ENCODE measurements around the gene SCIN.
A peak's percentile ranks its signal among the peaks of the same experiment; 100 is the strongest.
"Not testable (repeated sequence)": the region's sequence is repeated elsewhere in the genome, so short reads cannot be mapped to it uniquely, and the experiment has no call there.

SCIN gene

DNA sequence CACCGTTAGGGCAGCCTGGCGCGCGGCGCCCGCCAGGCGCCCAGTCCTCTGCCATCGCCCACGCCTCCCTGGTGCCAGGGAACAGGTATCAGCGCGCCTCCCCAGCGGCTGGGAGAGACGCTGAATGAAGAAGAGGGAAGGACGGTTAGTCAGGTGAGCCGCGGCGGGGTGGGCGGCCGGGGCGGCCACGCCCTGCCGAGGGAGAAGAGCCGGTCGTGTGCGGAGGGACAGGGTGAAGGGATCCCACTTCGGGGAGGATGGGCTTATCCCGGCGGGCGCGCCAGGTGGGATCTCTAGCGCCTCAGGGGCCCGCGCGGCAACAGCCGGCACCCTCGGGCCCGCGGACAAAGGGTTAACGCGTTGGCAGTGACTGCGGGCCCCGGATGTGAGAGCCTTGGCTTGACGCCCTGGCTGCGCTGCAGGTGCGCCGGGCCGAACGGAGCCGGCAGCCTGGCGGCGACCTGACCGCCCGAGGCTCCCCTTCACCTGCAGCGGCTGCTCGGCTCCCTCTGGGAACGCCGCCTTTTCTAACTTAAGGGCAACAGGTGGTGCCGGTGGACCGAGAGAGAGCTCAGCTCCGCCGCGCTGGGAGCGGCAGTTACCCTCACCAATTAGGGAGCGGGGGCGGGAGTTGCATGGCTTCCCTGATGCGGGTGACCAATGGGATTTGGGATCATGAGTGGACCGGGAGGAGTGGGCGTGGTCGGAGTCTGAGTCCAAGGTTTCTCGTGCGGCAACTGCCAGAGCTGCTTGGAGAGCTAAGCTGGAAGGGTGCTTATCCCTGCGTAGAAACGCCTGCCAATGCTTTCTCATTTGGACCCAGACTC is 116.6 kb downstream of the SCIN start, which contains the start of gene ARL4A:
Gene ARL4A (plus strand): TSS at position 743 of the 827 bp plus-strand sequence. CDS start 622 bp downstream, outside the sequence.
- Mint-ChIP-seq H3K27me3 (no peaks in the 10 kb centered on the region), H3K4me3 (peak within 1 kb of the TSS; percentile 95), H3K27ac (peak within 1 kb of the TSS; percentile 97)

DNA sequence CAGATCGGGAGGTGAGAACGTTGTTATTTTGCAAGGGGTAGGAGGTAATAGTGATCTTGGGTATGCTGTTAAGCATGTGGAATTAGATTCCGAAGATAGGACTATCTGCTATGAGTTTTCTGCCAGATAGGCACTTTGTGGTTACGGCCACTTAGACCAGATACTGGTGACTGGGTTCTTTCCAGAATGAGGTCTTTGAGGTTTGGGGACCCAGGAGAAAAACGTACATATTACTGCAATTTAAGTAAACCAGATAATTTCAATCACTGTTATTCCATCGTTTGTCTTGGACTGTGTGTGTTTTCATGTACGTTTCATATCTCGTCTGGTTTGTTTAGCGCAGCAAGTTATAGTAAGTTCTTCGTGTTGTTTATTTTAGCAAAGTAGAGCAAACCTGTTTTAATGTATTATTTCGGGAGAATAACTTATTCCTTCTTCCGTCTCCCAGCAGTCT is 117.2 kb downstream of the SCIN start:
- peaks cover 39% of the 10 kb centered on the region for H3K4me1 Mint-ChIP-seq (ENCODE audit: low read depth)
- intact Hi-C loops (cut with micrococcal nuclease), result loop anchor here (5.0 to 10.0 kb wide), 5 partner anchors 50 to 575 kb away; no protein-coding TSS in a partner anchor
- no peaks in the 10 kb centered on the region for H3K9me3 Mint-ChIP-seq
- H3K36me3 Mint-ChIP-seq (ENCODE audit: low read depth), result peaks cover 13% of the 10 kb centered on the region
- H3K4me3 Mint-ChIP-seq, result peak overlapping the region; percentile 95
- no peaks in the 10 kb centered on the region for H3K27me3 Mint-ChIP-seq
- H3K27ac Mint-ChIP-seq, result peak overlapping the region; percentile 97

More for the DNA sequence above, 116.6 kb downstream of the SCIN start, which contains the start of gene ARL4A:
- peaks cover 13% of the 10 kb centered on the region for H3K36me3 Mint-ChIP-seq (ENCODE audit: low read depth)
- peaks cover 43% of the 10 kb centered on the region for H3K4me1 Mint-ChIP-seq (ENCODE audit: low read depth)
- no peaks in the 10 kb centered on the region for H3K9me3 Mint-ChIP-seq
- intact Hi-C loops (cut with micrococcal nuclease), result loop anchor here (1.0 to 10.0 kb wide), 6 partner anchors 16 to 575 kb away; no protein-coding TSS in a partner anchor

DNA sequence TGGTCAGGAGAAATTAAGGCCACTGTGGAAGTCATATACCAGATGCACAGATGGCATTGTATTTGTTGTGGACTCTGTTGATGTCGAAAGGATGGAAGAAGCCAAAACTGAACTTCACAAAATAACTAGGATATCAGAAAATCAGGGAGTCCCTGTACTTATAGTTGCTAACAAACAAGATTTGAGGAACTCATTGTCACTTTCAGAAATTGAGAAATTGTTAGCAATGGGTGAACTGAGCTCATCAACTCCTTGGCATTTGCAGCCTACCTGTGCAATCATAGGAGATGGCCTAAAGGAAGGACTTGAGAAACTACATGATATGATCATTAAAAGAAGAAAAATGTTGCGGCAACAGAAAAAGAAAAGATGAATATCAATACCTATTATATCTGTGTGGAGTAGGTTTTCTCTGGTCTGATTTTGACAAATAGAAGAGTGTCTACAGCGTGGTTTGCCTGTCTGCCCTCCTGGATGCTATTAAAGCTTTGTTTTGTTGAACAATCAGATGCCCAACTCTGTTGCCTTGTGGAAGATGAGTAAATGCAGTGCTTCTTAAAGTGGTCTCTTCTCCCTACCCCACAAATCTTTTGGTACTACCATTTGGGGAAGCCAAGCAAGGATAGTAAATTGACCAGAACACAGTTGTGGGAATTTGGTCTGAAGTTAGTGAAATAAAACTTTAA is 118.1 kb downstream of the SCIN start:
- not testable (repeated sequence) for H3K27me3 Mint-ChIP-seq, H3K27ac Mint-ChIP-seq, H3K4me3 Mint-ChIP-seq, H3K9me3 Mint-ChIP-seq
- intact Hi-C loops (cut with micrococcal nuclease), result loop anchor here (5.0 to 10.0 kb wide), 5 partner anchors 51 to 574 kb away; no protein-coding TSS in a partner anchor
- Mint-ChIP-seq H3K4me1 (ENCODE audit: low read depth) (peaks cover 43% of the 10 kb centered on the region), H3K36me3 (ENCODE audit: low read depth) (peaks cover 13% of the 10 kb centered on the region)

DNA sequence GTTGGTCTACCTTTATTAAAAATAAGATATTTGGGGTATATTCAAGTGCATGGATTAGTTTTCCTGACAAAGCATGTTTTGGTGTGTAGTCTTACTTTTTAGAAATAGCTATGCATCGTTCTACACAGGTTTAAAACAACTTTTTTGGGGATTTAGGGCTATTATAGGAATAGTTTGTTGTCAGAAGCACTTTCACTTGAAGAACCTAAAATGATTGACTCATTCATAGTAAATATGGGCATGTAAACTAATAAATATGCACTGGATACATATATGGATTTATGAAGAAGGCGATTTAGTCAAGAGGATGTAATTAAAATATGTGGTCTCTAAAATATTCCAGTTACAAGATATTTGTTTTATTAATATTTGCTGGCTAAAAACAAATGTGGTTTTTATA is 118.9 kb downstream of the SCIN start:
- Mint-ChIP-seq H3K4me1 (ENCODE audit: low read depth) (peaks cover 43% of the 10 kb centered on the region), H3K36me3 (ENCODE audit: low read depth) (peaks cover 13% of the 10 kb centered on the region), H3K9me3 (no peaks in the 10 kb centered on the region), H3K27me3 (no peaks in the 10 kb centered on the region), H3K27ac (no peak overlapping the region), H3K4me3 (no peak overlapping the region)
- intact Hi-C loops (cut with micrococcal nuclease), result loop anchor here (5.0 to 10.0 kb wide), 5 partner anchors 52 to 573 kb away; no protein-coding TSS in a partner anchor

DNA sequence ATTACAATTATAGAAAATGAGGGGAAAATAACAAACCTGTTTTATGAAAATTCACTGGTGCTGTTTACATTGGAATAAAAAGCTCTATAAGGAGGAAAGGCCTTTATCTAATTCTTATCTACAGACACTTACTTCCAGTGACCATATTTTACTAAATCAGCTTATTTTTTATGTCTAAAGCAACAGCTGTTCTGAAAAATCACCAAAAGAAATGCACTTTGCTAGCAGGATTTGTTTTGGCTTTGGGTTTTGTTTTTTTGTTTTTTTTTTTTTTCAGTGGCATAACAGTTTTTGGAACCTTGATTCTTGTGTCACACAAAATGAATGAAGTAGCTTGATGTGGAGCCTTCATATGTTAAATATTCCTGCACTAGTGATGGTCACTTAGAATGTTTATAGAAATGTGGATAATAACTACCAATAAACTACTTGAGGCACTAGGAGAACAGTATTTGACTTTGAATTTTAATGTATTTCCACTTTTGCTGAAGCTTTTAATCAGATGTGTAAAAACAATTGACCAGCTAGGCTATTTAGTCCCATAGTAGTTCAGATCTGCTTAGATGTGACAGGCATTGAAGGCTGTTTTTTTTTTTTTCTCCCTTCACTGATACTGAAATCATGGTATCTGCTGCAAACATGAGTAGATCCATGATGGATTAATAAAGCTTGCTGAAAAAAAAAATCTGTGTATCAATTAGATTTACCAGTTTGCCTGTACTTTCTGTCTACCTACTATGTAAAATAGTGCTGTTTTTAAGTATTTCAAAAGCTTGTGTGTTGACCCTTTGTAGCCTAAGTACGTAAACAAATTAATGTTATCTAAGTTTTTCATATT is 119.7 kb downstream of the SCIN start:
- Mint-ChIP-seq H3K27me3 (no peaks in the 10 kb centered on the region), H3K9me3 (no peaks in the 10 kb centered on the region), H3K36me3 (ENCODE audit: low read depth) (peaks cover 13% of the 10 kb centered on the region), H3K4me3 (no peak overlapping the region), H3K27ac (no peak overlapping the region), H3K4me1 (ENCODE audit: low read depth) (peaks cover 43% of the 10 kb centered on the region)
- intact Hi-C loops (cut with micrococcal nuclease), result no loop called here

GRCh38 chr7:12691388-12691787 is 120.9 kb downstream of the SCIN start:
- H3K4me1 Mint-ChIP-seq (ENCODE audit: low read depth), result peaks cover 36% of the 10 kb centered on the region

DNA sequence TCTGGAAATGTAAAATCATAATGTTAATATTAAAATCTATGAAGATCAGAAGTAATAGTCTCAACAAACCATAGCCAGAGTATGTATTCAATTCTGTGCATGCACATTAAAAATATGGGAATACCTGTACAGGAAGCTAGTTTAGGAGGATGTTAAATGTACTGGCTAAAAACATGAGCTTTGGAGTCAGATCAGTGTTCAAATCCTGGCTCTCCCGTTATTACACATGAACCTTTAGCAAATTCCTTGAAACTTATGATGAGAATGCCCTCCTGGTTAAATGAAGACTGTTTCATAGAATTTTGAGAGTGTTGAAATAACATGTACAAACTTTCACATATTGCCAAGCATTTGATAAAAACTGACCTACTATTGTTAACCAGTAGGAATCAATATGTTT is 121.5 kb downstream of the SCIN start:
- H3K27ac Mint-ChIP-seq, result no peak overlapping the region
- H3K4me3 Mint-ChIP-seq, result no peak overlapping the region
- intact Hi-C loops (cut with micrococcal nuclease), result no loop called here

More at GRCh38 chr7:12691388-12691787, 120.9 kb downstream of the SCIN start:
- H3K4me3 Mint-ChIP-seq; H3K27ac Mint-ChIP-seq; intact Hi-C loops (cut with micrococcal nuclease); H3K9me3 Mint-ChIP-seq; H3K27me3 Mint-ChIP-seq: not testable (repeated sequence)
- H3K36me3 Mint-ChIP-seq (ENCODE audit: low read depth), result peaks cover 13% of the 10 kb centered on the region

DNA sequence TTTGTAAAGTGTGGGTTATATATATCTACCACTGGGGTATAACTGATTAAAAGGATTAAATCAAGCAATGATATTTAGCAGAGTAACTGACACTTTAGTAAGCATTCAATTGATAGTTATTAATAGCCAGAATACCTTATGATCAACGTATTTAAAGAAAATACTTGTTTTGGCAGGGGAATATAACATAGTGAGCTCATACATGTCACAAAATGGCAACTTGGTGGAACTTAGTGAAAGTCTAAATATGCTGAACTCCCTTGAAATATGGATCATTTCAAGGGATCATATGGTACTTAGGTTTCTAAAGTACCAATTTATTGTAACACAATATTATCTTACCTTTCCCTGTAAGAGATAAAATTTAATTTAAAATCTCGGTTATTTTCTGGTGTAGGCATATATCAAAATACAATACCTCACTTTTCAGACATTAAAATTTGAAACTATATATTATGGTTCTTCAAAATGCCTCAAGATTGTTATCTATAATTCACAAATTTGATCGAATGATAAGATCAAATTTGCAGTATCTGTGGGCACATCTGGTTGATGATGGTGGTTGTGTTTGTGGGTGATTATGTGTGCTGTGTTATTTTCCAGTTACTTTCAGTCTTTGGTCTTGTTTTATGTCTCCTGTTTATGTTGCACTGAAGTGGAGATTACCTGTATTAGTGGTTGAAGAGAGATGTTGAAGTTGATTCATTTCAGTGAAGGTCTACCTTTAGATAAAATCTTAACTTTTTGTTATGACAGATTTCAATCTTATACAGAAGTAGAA is 122.1 kb downstream of the SCIN start:
- Mint-ChIP-seq H3K9me3 (no peaks in the 10 kb centered on the region), H3K27me3 (no peaks in the 10 kb centered on the region), H3K36me3 (ENCODE audit: low read depth) (peaks cover under 1% of the 10 kb centered on the region), H3K4me1 (ENCODE audit: low read depth) (peaks cover 32% of the 10 kb centered on the region), H3K4me3 (no peak overlapping the region), H3K27ac (no peak overlapping the region)
- intact Hi-C loops (cut with micrococcal nuclease), result no loop called here

More for the DNA sequence above, 121.5 kb downstream of the SCIN start:
- Mint-ChIP-seq H3K36me3 (ENCODE audit: low read depth) (peaks cover 7% of the 10 kb centered on the region), H3K9me3 (no peaks in the 10 kb centered on the region), H3K27me3 (no peaks in the 10 kb centered on the region), H3K4me1 (ENCODE audit: low read depth) (peaks cover 36% of the 10 kb centered on the region)

- peaks cover 11% of the 10 kb centered on the region for H3K4me1 Mint-ChIP-seq (ENCODE audit: low read depth)
- no peaks in the 10 kb centered on the region for H3K9me3 Mint-ChIP-seq
- intact Hi-C loops (cut with micrococcal nuclease), result no loop called here
- H3K27me3 Mint-ChIP-seq, result no peaks in the 10 kb centered on the region
- no peaks in the 10 kb centered on the region for H3K36me3 Mint-ChIP-seq (ENCODE audit: low read depth)
- H3K27ac Mint-ChIP-seq, result no peak overlapping the region
- H3K4me3 Mint-ChIP-seq, result no peak overlapping the region
These were observed 124.3 kb downstream of the SCIN start for GRCh38 chr7:12694817-12695216.

- intact Hi-C loops (cut with micrococcal nuclease), result no loop called here
- Mint-ChIP-seq H3K9me3 (peaks cover 5% of the 10 kb centered on the region), H3K36me3 (ENCODE audit: low read depth) (no peaks in the 10 kb centered on the region), H3K27me3 (no peaks in the 10 kb centered on the region), H3K4me3 (no peak overlapping the region), H3K27ac (no peak overlapping the region), H3K4me1 (ENCODE audit: low read depth) (peaks cover 5% of the 10 kb centered on the region)
These were observed 125.4 kb downstream of the SCIN start for GRCh38 chr7:12695965-12696364.

DNA sequence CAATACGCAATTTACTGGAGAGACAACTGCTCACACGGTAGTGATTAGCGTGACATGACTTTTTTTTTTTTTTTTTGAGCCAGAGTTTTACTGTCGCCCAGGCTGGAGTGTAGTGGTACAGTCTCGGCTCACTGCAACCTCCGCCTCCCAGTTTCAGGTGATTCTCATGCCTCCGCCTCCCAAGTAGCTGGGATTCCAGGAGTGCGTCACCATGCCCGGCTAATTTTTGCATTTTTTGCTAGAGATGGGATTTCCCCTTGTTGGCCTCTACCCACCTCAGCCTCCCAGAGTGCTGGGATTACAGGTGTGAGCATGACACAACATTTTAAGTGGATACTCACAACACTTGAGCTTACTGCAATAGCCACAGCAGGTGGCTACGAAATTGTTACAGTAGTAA is 128.8 kb downstream of the SCIN start:
- no peak overlapping the region for H3K27ac Mint-ChIP-seq
- peaks cover 6% of the 10 kb centered on the region for H3K36me3 Mint-ChIP-seq (ENCODE audit: low read depth)
- H3K9me3 Mint-ChIP-seq, result peaks cover 23% of the 10 kb centered on the region
- H3K4me1 Mint-ChIP-seq (ENCODE audit: low read depth), result no peaks in the 10 kb centered on the region
- H3K4me3 Mint-ChIP-seq, result no peak overlapping the region
- H3K27me3 Mint-ChIP-seq, result no peaks in the 10 kb centered on the region
- intact Hi-C loops (cut with micrococcal nuclease), result no loop called here

- Mint-ChIP-seq H3K4me3 (no peak overlapping the region), H3K4me1 (ENCODE audit: low read depth) (no peaks in the 10 kb centered on the region), H3K27ac (no peak overlapping the region), H3K36me3 (ENCODE audit: low read depth) (peaks cover 6% of the 10 kb centered on the region), H3K9me3 (peaks cover 23% of the 10 kb centered on the region), H3K27me3 (no peaks in the 10 kb centered on the region)
- intact Hi-C loops (cut with micrococcal nuclease), result no loop called here
These were observed 130.9 kb downstream of the SCIN start for GRCh38 chr7:12701433-12701832.

DNA sequence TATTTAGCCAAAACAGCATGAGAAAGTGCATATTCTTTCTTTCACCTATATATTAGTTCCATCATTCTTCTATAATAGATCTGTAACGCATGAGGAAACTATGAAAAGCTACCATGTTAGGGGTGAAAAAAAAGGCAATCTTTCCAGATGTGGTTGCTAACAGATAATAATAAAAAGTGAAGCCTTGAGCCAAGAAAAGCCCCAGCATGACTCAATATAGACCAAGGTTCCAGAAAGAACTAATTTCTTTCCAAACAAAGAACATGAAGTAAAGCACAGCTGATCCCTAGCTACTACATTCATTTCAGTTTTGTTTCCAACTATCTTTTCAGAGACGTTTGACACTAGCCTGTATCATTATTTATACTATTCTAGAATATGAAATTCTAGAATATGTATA is 133.4 kb downstream of the SCIN start:
- H3K27me3 Mint-ChIP-seq, result no peaks in the 10 kb centered on the region

More for the DNA sequence above, 133.4 kb downstream of the SCIN start:
- intact Hi-C loops (cut with micrococcal nuclease), result no loop called here
- H3K9me3 Mint-ChIP-seq, result peaks cover 23% of the 10 kb centered on the region
- H3K4me3 Mint-ChIP-seq, result no peak overlapping the region
- no peaks in the 10 kb centered on the region for H3K4me1 Mint-ChIP-seq (ENCODE audit: low read depth)
- no peak overlapping the region for H3K27ac Mint-ChIP-seq
- H3K36me3 Mint-ChIP-seq (ENCODE audit: low read depth), result peaks cover 6% of the 10 kb centered on the region

Data from dendritic cell treated with granulocyte-macrophage colony-stimulating factor and Interleukin-4, amounts not matched to agents 40 ng/mL and 50 ng/mL, for 4 days (primary cell).